PC-9 (cell line): ENCODE results near the gene RAD52. TPM values are rescaled to one million over a fixed set of nuclear protein-coding genes. Genes with fewer than 3 reads are reported as not detected.

Source experiments
- BruUV-seq: library from RNA; stranded (reverse); fragments of 400-500 nt; replicated peaks from 2 replicates; lab custom pipeline; 2021; lab: Mats Ljungman, UMichigan
- CTCF ChIA-PET: fragments of 300-600 bp; sonication (Branson Sonifier 250); formaldehyde crosslinking; loops from one replicate; lab custom pipeline; 2022; ENCODE audit warnings: antibody characterized with exemption; lab: Charles Lee
- POLR2A ChIA-PET: fragments of 300-600 bp; sonication (Branson Sonifier 250); formaldehyde crosslinking; loops from one replicate; lab custom pipeline; 2022; ENCODE audit warnings: antibody characterized with exemption; ENCODE audit not compliant: unreplicated experiment; lab: Charles Lee
- DNase-seq, 2 experiments: peaks; one replicate each; pipeline versions ENCODE4 v3.0.0 to v3.0.0-alpha.2; 2015 to 2022; ENCODE audit warnings: mixed read lengths in 1 of 2
- H2AFZ ChIP-seq: fragments of 200-600 bp; sonication (generic); 2 replicates; pipeline ENCODE4 v1.8.1; 2017; ENCODE audit warnings: antibody characterized with exemption
- H3F3A ChIP-seq: fragments of 200-600 bp; sonication (generic); 2 replicates; pipeline ENCODE4 v1.8.1; 2017; ENCODE audit warnings: antibody characterized with exemption, mild to moderate bottlenecking, low read depth; ENCODE audit not compliant: insufficient read depth
- H3K27ac ChIP-seq: fragments of 200-600 bp; sonication (generic); 2 replicates; pipeline ENCODE4 v1.6.1; 2016; ENCODE audit warnings: mixed run types
- H3K27me3 ChIP-seq: fragments of 200-600 bp; sonication (generic); 2 replicates; pipeline ENCODE4 v1.6.1; 2016; ENCODE audit warnings: low read depth, mixed run types; ENCODE audit not compliant: insufficient read depth
- H3K36me3 ChIP-seq: fragments of 200-600 bp; sonication (generic); 2 replicates; pipeline ENCODE4 v1.6.1; 2016; ENCODE audit warnings: low read depth, mixed run types
- H3K4me1 ChIP-seq: fragments of 200-600 bp; sonication (generic); replicated peaks from 2 replicates; pipeline ENCODE4 v1.6.1; 2016; ENCODE audit warnings: mixed run types; ENCODE audit not compliant: insufficient read depth
- H3K4me2 ChIP-seq: fragments of 200-600 bp; sonication (generic); 2 replicates; pipeline ENCODE4 v1.6.1; 2017; ENCODE audit warnings: mixed run types
- H3K4me3 ChIP-seq: fragments of 200-600 bp; sonication (generic); 2 replicates; pipeline ENCODE4 v1.6.1; 2016; ENCODE audit warnings: mixed run types
- H3K79me2 ChIP-seq: fragments of 200-600 bp; sonication (generic); 2 replicates; pipeline ENCODE4 v1.6.1; 2017; ENCODE audit warnings: low read depth, mixed run types
- H3K9me2 ChIP-seq: fragments of 200-600 bp; sonication (generic); 2 replicates; pipeline ENCODE4 v1.8.1; 2017; ENCODE audit warnings: mild to moderate bottlenecking; ENCODE audit not compliant: insufficient read depth
- H3K9me3 ChIP-seq: fragments of 200-600 bp; sonication (generic); 2 replicates; pipeline ENCODE4 v1.8.1; 2016; ENCODE audit warnings: low read depth; ENCODE audit not compliant: insufficient read depth
- H4K20me1 ChIP-seq: fragments of 200-600 bp; sonication (generic); 2 replicates; pipeline ENCODE4 v1.8.1; 2017; ENCODE audit not compliant: insufficient read depth
- CTCF ChIP-seq: fragments of 200-600 bp; sonication (generic); conservative IDR thresholded peaks from 2 replicates; pipeline ENCODE4 v1.6.1; 2017; ENCODE audit warnings: mixed run types, antibody characterized with exemption, mild to moderate bottlenecking, moderate library complexity
- EZH2 ChIP-seq: fragments of 200-600 bp; sonication (generic); IDR thresholded peaks from 2 replicates; pipeline ENCODE4 v1.8.0; 2017; ENCODE audit warnings: antibody characterized with exemption, low read depth
- intact Hi-C: fragments of 100-400 bp; cut with micrococcal nuclease; formaldehyde crosslinking; loops from one replicate; pipeline ENCODE4 v1.10.0; 2022; ENCODE audit not compliant: unreplicated experiment
- total RNA-seq: library from RNA; stranded (reverse); gene quantifications from 2 replicates; pipeline ENCODE4 v1.2.3, GENCODE V29; 2021

Gene RAD52
- total RNA-seq, 1 experiment from 2014 or later = 25.0 TPM

GRCh38 chr12:909861-910260, 39.6 kb downstream of the RAD52 start:
- Histone ChIP-seq H3K27me3 (no peaks in the 10 kb centered on the region), H3K4me3 (no peak overlapping the region), H4K20me1 (peaks cover 7% of the 10 kb centered on the region), H3K4me2 (no peak overlapping the region), H3F3A (peaks cover 37% of the 10 kb centered on the region; the same call in 1 of the 2 replicates), H3K36me3 (peaks cover 44% of the 10 kb centered on the region), H3K79me2 (no peaks in the 10 kb centered on the region), H3K9me3 (no peaks in the 10 kb centered on the region), H3K27ac (no peak overlapping the region), H3K9me2 (no peaks in the 10 kb centered on the region), H2AFZ (no peak overlapping the region), H3K4me1 (no peaks in the 10 kb centered on the region)
- BruUV-seq = TSS peak; percentile 11
- intact Hi-C loops = loop anchor here (5.0 kb wide), 2 partner anchors 182 to 697 kb away; no protein-coding TSS in a partner anchor
- ChIA-PET CTCF (no interaction called here), POLR2A (no interaction called here)
- TF ChIP-seq CTCF (no peak), EZH2 (no peak)
- DNase-seq = no peak

GRCh38 chr12:907413-908185, 41.9 kb downstream of the RAD52 start:
- Histone ChIP-seq H3F3A (peaks cover 23% of the 10 kb centered on the region; the same call in 1 of the 2 replicates), H3K27ac (no peak overlapping the region), H3K79me2 (no peaks in the 10 kb centered on the region), H3K4me1 (no peaks in the 10 kb centered on the region), H4K20me1 (peaks cover 7% of the 10 kb centered on the region), H3K9me2 (no peaks in the 10 kb centered on the region), H3K36me3 (peaks cover 34% of the 10 kb centered on the region), H3K9me3 (no peaks in the 10 kb centered on the region), H3K4me2 (no peak overlapping the region), H3K4me3 (no peak overlapping the region), H3K27me3 (no peaks in the 10 kb centered on the region), H2AFZ (no peak overlapping the region)
- BruUV-seq = no TSS peak
- ChIA-PET CTCF (interaction anchor here (0.6 kb wide), 1 partner anchor 190 kb away, joined by 17 read pairs; no protein-coding TSS in a partner anchor), POLR2A (no interaction called here)
- TF ChIP-seq EZH2 (no peak), CTCF (no peak)
- no peak for DNase-seq
- intact Hi-C loops = no loop called here

GRCh38 chr12:906062-906585, 43.4 kb downstream of the RAD52 start:
- no peak for DNase-seq
- no TSS peak for BruUV-seq
- Histone ChIP-seq H3K9me2 (no peaks in the 10 kb centered on the region), H3K4me3 (no peak overlapping the region), H3K9me3 (no peaks in the 10 kb centered on the region), H3K27ac (no peak overlapping the region), H3F3A (peaks cover 23% of the 10 kb centered on the region; the same call in 1 of the 2 replicates), H2AFZ (no peak overlapping the region), H3K79me2 (no peaks in the 10 kb centered on the region), H3K27me3 (no peaks in the 10 kb centered on the region), H3K4me2 (no peak overlapping the region), H4K20me1 (peaks cover 7% of the 10 kb centered on the region), H3K4me1 (no peaks in the 10 kb centered on the region), H3K36me3 (peaks cover 37% of the 10 kb centered on the region)
- TF ChIP-seq CTCF = no peak
- TF ChIP-seq EZH2 = no peak
- intact Hi-C loops = no loop called here
- CTCF ChIA-PET = interaction anchor here (1.6 kb wide), 1 partner anchor 187 kb away, joined by 5 read pairs; no protein-coding TSS in a partner anchor
- POLR2A ChIA-PET = no interaction called here
